ENCODE data around the gene OR2Z1.
"Not testable (repeated sequence)": the region's sequence is repeated elsewhere in the genome, so short reads cannot be mapped to it uniquely, and the experiment has no call there.

Gene OR2Z1

DNA sequence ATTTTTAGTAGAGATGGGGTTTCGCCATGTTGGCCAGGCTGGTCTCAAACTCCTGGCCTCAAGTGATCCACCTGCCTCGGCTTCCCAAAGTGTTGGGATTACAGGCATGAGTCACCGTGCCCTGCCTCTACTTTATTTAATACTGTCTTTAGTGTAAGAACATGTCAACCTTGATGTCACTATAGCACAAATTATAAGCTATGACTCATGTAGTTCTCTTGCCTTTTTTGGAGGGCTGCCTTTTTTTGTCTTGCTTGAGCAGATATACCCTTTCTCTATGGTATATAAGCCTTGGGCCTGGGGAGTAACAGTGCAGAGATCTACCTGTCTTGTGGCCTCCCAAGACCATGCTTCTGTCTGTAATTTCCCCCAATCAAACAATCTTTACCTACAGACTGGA is 16.1 kb upstream of the OR2Z1 start:
- not testable (repeated sequence) for DNase-seq

DNA sequence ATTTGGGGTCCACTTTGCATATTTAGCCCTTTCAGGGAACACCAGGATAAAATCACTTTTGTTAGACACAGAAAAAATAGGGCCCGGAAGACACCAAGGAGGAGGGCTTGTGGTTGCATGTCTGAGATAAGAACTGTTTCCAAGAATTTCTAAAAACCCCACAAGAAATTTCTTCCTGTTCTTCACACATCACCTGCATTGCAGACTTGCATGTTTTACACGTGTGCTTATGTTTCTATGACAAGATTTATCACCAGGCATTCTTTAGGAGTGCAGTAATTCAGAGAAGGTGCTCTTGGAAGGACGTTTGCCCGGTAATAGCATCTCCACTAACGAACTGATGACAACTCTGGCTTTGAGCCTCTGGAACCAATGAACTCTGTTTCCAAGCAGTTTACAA is 15.7 kb upstream of the OR2Z1 start:
- DNase-seq, result no peak

DNA sequence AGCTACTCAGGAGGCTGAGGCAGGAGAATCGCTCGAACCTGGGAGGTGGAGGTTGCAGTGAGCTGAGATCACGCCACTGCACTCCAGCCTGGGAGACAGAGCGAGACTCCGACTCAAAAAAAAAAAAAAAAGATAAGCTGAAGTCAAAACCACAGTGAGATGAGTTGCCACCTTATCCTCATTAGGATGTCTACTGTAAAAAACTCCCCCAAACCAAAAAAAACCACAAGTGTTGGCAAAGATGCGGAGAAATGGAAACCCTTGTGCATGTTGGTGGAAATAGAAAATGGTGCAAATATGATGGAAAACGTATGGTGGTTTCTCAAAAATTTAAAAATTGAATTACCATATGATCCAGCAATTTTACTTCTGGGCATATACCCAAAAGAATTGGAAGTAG is 11.1 kb upstream of the OR2Z1 start:
- not testable (repeated sequence) for DNase-seq

GRCh38 chr19:8722032-8722431 is 598 bp downstream of the OR2Z1 start:
- no peak for DNase-seq

- no peak for DNase-seq
These were observed 2.8 kb downstream of the OR2Z1 start for GRCh38 chr19:8724276-8724675.

DNA sequence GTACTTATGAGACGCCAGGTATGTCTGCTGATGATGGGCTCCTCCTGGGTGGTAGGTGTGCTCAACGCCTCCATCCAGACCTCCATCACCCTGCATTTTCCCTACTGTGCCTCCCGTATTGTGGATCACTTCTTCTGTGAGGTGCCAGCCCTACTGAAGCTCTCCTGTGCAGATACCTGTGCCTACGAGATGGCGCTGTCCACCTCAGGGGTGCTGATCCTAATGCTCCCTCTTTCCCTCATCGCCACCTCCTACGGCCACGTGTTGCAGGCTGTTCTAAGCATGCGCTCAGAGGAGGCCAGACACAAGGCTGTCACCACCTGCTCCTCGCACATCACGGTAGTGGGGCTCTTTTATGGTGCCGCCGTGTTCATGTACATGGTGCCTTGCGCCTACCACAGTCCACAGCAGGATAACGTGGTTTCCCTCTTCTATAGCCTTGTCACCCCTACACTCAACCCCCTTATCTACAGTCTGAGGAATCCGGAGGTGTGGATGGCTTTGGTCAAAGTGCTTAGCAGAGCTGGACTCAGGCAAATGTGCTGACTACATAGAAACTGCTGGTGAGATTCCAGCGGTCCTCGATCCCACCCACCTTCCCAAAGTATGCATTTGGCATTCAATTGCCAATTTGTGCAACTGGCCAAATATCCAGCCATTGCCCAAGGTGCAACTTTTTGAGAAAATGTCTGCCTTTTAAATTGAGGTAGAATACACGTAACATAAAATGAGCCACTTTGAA is 10.2 kb downstream of the OR2Z1 start:
- DNase-seq, result no peak

- no peak for DNase-seq
These were observed 16.9 kb downstream of the OR2Z1 start for GRCh38 chr19:8738377-8738776.

DNA sequence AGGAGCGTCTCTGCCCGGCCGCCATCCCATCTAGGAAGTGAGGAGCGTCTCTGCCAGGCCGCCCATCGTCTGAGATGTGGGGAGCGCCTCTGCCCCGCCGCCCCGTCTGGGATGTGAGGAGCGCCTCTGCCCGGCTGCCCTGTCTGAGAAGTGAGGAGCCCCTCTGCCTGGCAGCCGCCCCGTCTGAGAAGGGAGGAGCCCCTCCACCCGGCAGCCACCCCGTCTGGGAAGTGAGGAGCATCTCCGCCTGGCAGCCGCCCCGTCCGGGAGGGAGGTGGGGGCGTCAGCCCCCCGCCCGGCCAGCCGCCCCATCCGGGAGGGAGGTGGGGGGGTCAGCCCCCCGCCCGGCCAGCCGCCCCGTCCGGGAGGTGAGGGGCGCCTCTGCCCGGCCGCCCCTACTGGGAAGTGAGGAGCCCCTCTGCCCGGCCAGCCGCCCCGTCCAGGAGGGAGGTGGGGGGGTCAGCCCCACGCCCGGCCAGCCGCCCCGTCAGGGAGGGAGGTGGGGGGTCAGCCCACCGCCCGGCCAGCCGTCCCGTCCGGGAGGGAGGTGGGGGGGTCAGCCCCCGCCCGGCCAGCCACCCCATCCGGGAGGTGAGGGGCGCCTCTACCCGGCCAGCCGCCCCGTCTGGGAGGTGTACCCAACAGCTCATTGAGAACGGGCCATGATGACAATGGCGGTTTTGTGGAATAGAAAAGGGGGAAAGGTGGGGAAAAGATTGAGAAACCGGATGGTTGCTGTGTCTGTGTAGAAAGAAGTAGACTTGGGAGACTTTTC is 18.0 kb downstream of the OR2Z1 start:
- DNase-seq, result not testable (repeated sequence)

GRCh38 chr19:8767257-8767656 is 45.8 kb downstream of the OR2Z1 start:
- not testable (repeated sequence) for DNase-seq

GRCh38 chr19:8769265-8769664 is 47.8 kb downstream of the OR2Z1 start:
- not testable (repeated sequence) for DNase-seq

DNA sequence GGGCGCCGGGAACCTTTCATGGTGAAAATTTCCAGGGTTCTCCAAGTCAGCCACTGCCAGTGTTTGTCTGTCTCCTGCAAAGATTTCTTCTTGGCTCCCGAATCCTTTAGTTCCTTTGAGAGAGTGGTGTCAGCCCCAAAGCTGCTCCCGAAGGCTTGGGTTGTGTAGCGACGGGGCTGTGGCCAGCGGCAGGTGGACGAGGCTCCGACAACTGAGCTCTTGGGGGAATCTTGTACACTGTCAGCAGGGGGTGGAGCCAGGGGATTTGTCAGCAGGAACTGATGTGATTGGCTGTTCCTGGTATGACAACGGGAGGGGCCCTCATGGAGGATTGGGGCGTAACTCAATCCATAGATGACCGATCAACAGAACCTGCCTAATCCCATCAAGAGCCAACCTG is 52.2 kb downstream of the OR2Z1 start:
- not testable (repeated sequence) for DNase-seq

Data from CD4-positive, alpha-beta T cell treated with Interleukin-15 for 1 hour (primary cell).